DMS114 treated with DMSO at 0.1 percent for 48 hours (cell line): ENCODE results near the gene NTN3.
"Not testable (repeated sequence)": the region's sequence is repeated elsewhere in the genome, so short reads cannot be mapped to it uniquely, and the experiment has no call there.

ENCODE experiments used
- DNase-seq: peaks from one replicate; lab custom pipeline; 2025; ENCODE audit not compliant: unreplicated experiment; lab: John Stamatoyannopoulos, UW

The NTN3 gene

GRCh38 chr16:2439598-2439997 is 31.5 kb upstream of the NTN3 start:
- no peak for DNase-seq

GRCh38 chr16:2441143-2441804 is 29.8 kb upstream of the NTN3 start:
- not testable (repeated sequence) for DNase-seq

- DNase-seq = no peak
Measured at GRCh38 chr16:2443555-2443954, 27.5 kb upstream of the NTN3 start.

- no peak for DNase-seq
Measured at GRCh38 chr16:2447920-2448583, 23.0 kb upstream of the NTN3 start.

GRCh38 chr16:2449118-2449517 is 22.0 kb upstream of the NTN3 start:
- DNase-seq = no peak

GRCh38 chr16:2450535-2450934 is 20.6 kb upstream of the NTN3 start:
- DNase-seq = no peak

- DNase-seq = no peak
Measured at GRCh38 chr16:2450975-2451381, 20.1 kb upstream of the NTN3 start.

GRCh38 chr16:2451851-2452320 is 19.2 kb upstream of the NTN3 start:
- no peak for DNase-seq

GRCh38 chr16:2452650-2453049 is 18.4 kb upstream of the NTN3 start:
- DNase-seq = no peak

GRCh38 chr16:2455081-2455845 is 15.8 kb upstream of the NTN3 start:
- no peak for DNase-seq

GRCh38 chr16:2456551-2457153 is 14.4 kb upstream of the NTN3 start:
- DNase-seq = no peak

- no peak for DNase-seq
Measured at GRCh38 chr16:2457267-2457666, 13.8 kb upstream of the NTN3 start.

- no peak for DNase-seq
Measured at GRCh38 chr16:2457946-2458345, 13.2 kb upstream of the NTN3 start.

- DNase-seq = no peak
Measured at GRCh38 chr16:2458887-2459646, 12.0 kb upstream of the NTN3 start.

- peak; percentile 90 for DNase-seq
Measured at GRCh38 chr16:2459647-2460390, 11.3 kb upstream of the NTN3 start, which contains the start of gene TEDC2. TSS of gene TEDC2 (plus strand) at chr16:2460109. CDS start at chr16:2460145, 36 bp downstream.

- no peak for DNase-seq
Measured at GRCh38 chr16:2460391-2460713, 10.7 kb upstream of the NTN3 start.

GRCh38 chr16:2460916-2461315 is 10.2 kb upstream of the NTN3 start:
- DNase-seq = no peak

- no peak for DNase-seq
Measured at GRCh38 chr16:2462031-2462866, 8.8 kb upstream of the NTN3 start.

GRCh38 chr16:2464333-2464732 is 6.8 kb upstream of the NTN3 start:
- DNase-seq = no peak
